Ovary (tissue), 9 donors: ENCODE measurements around the gene STUB1. TPM values are rescaled to one million over a fixed set of nuclear protein-coding genes. Genes with fewer than 3 reads are reported as not detected.

Experiments used
- DNase-seq, 5 donors: peaks; one replicate each; pipeline ENCODE4 v3.0.0-alpha.2; 2019 to 2020
- H3K27ac ChIP-seq, 2 donors: fragments of 200-600 bp; one replicate each; pipeline versions ENCODE4 v1.5.1 to v1.8.0; 2019 to 2022
- H3K27me3 ChIP-seq: fragments of 200-600 bp; one replicate; pipeline ENCODE4 v1.8.0; 2022
- H3K36me3 ChIP-seq: fragments of 200-600 bp; sonication (generic); one replicate; pipeline ENCODE4 v1.5.1; 2019
- H3K4me1 ChIP-seq: one replicate; pipeline ENCODE4 v1.8.1; 2013; ENCODE audit warnings: mild to moderate bottlenecking, moderate library complexity; ENCODE audit not compliant: insufficient read depth
- H3K4me3 ChIP-seq: fragments of 200-600 bp; sonication (generic); one replicate; pipeline ENCODE4 v1.5.1; 2017
- H3K9me3 ChIP-seq, 2 donors: fragments of 200-600 bp in 1 of 2; sonication (generic) in 1 of 2; one replicate each; pipeline versions ENCODE4 v1.5.1 to v1.8.1; 2013 to 2019; ENCODE audit warnings: mild to moderate bottlenecking in 1 of 2, moderate library complexity in 1 of 2
- CTCF ChIP-seq, 3 donors: fragments of 450-650 bp in 2 of 3; fragments of 200-600 bp in 1 of 3; IDR thresholded peaks; one replicate each; pipeline versions ENCODE4 v1.5.1 to v1.8.0; 2016 to 2022; ENCODE audit warnings: antibody characterized with exemption in 3 of 3, mild to moderate bottlenecking in 1 of 3
- EP300 ChIP-seq: sonication (generic); formaldehyde crosslinking; IDR thresholded peaks from one replicate; pipeline ENCODE4 v1.6.1; 2017; ENCODE audit warnings: antibody characterized with exemption
- POLR2A ChIP-seq: fragments of 450-650 bp; IDR thresholded peaks from one replicate; pipeline ENCODE4 v1.6.1; 2017; ENCODE audit warnings: antibody characterized with exemption, mild to moderate bottlenecking, moderate library complexity
- WGBS, 3 donors: extraction: QIAGEN DNeasy Blood & Tissue Kit in 1 of 3; methylation state at CpG; one replicate each; pipeline versions ENCODE4 v1.1.5 to v1.1.7; 2013 to 2017; 5-methylcytosine and 5-hydroxymethylcytosine counted together
- intact Hi-C, 4 donors: fragments of 100-400 bp; cut with DNase I; formaldehyde crosslinking; loops; one replicate each; pipeline versions ENCODE4 v1.11.0 to v1.15.1; 2022 to 2023
- polyA plus RNA-seq, 2 donors: library from polyadenylated mRNA; stranded (reverse); fragments of 200-250 nt in 1 of 2; fragments of 350-450 nt in 1 of 2; fragmentation: Illumina TruSeq in 1 of 2; extraction: RNeasy Lipid Tissue Mini Kit (QIAGEN cat#74804) in 1 of 2; gene quantifications; one replicate each; pipeline ENCODE4 v1.2.3, GENCODE V29; 2013 to 2014
- total RNA-seq, 7 donors: library from RNA; depleted of rRNA in 2 of 7; stranded (reverse); fragments of >200 nt in 2 of 7; fragmentation: NEBNext Ultra II Directional in 3 of 7; extraction: Animal tissue kit (Norgen Biotek cat#: 25700) in 3 of 7; gene quantifications; one replicate each; pipeline versions ENCODE4 v1.1.0 to v1.2.4, GENCODE V29; 2016 to 2023
- donor health status: DM: no; HTN: no; CAD: no; lungs with moderate emphysema.
- donor health status: DM: no; HTN: no; CAD: no.
- donor health status: Bipolar disorder and iron deficiency.
- donor health status: DM: yes; HTN: yes; CAD: no.
- donor health status: DM: no; HTN: no; CAD: no.
- donor health status: DM: yes; HTN: yes; CAD: no.

The STUB1 gene
- total and polyA plus RNA-seq, 9 donors = 20.1 to 115 (median 102) TPM

GRCh38 chr16:722835-723633, 42.8 kb downstream of the STUB1 start:
- H3K27ac ChIP-seq = no peak overlapping the region
- H3K36me3 ChIP-seq = no peaks in the 10 kb centered on the region
- peaks cover 20% of the 10 kb centered on the region for H3K4me1 ChIP-seq
- no peak overlapping the region for H3K4me3 ChIP-seq
- H3K9me3 ChIP-seq = no peaks in the 10 kb centered on the region
- WGBS, 3 donors = 80 to 84% (median 84%) methylated on average over 23 to 24 of the region's 24 CpGs
- no peak for DNase-seq
- TF ChIP-seq POLR2A = no peak
- TF ChIP-seq EP300 = no peak
- no peak for TF ChIP-seq CTCF (IDR thresholded peaks at IDR 0.05)
- peaks cover 14% of the 10 kb centered on the region for H3K27me3 ChIP-seq
- intact Hi-C loops = no loop called here

GRCh38 chr16:723695-724094, 43.5 kb downstream of the STUB1 start:
- Histone ChIP-seq H3K9me3 (no peaks in the 10 kb centered on the region), H3K27me3 (peaks cover 15% of the 10 kb centered on the region), H3K4me3 (no peak overlapping the region), H3K27ac (no peak overlapping the region), H3K4me1 (peaks cover 22% of the 10 kb centered on the region), H3K36me3 (no peaks in the 10 kb centered on the region)
- 70 to 81% (median 77%) methylated on average over 9 of the region's 9 CpGs for WGBS, 3 donors
- TF ChIP-seq CTCF (IDR thresholded peaks at IDR 0.05) (no peak), EP300 (no peak), POLR2A (no peak)
- intact Hi-C loops = no loop called here
- DNase-seq = no peak

- no peak overlapping the region for H3K27ac ChIP-seq
- 43 to 63% (median 50%) methylated on average over 25 to 29 of the region's 29 CpGs for WGBS, 3 donors
- H3K4me3 ChIP-seq = no peak overlapping the region
- no peak for DNase-seq
- H3K36me3 ChIP-seq = no peaks in the 10 kb centered on the region
- H3K27me3 ChIP-seq = peaks cover 15% of the 10 kb centered on the region
- H3K9me3 ChIP-seq = no peaks in the 10 kb centered on the region
- peaks cover 22% of the 10 kb centered on the region for H3K4me1 ChIP-seq
- intact Hi-C loops = no loop called here
- TF ChIP-seq EP300 = no peak
- TF ChIP-seq POLR2A = no peak
- no peak for TF ChIP-seq CTCF (IDR thresholded peaks at IDR 0.05)
These were observed 44.2 kb downstream of the STUB1 start for GRCh38 chr16:724188-725040.

GRCh38 chr16:725041-725376, 44.8 kb downstream of the STUB1 start:
- intact Hi-C loops = no loop called here
- Histone ChIP-seq H3K27ac (no peak overlapping the region), H3K27me3 (peaks cover 15% of the 10 kb centered on the region), H3K4me1 (peaks cover 19% of the 10 kb centered on the region), H3K4me3 (no peak overlapping the region), H3K36me3 (no peaks in the 10 kb centered on the region), H3K9me3 (no peaks in the 10 kb centered on the region)
- TF ChIP-seq EP300 (no peak), POLR2A (no peak), CTCF (IDR thresholded peaks at IDR 0.05) (no peak)
- 64 to 77% (median 71%) methylated on average over 7 of the region's 7 CpGs for WGBS, 3 donors
- DNase-seq = no peak
